A204.1 (cell line): ENCODE measurements around the gene SNORC.

ENCODE experiments used
- FAIRE-seq: peaks from 2 replicates; lab custom pipeline; 2012; peaks lifted over from hg19 to GRCh38; lab: Jason Lieb, UNC

SNORC gene

GRCh38 chr2:232882505-232883115, 12.5 kb downstream of the SNORC start:
- no peak for FAIRE-seq

GRCh38 chr2:232883116-232883721, 13.2 kb downstream of the SNORC start:
- FAIRE-seq = no peak

- no peak for FAIRE-seq
Measured at GRCh38 chr2:232884001-232884421, 13.9 kb downstream of the SNORC start.

- FAIRE-seq = no peak
Measured at GRCh38 chr2:232884549-232885263, 14.6 kb downstream of the SNORC start.

GRCh38 chr2:232885264-232885961, 15.3 kb downstream of the SNORC start:
- no peak for FAIRE-seq

- FAIRE-seq = no peak
Measured at GRCh38 chr2:232886176-232886575, 16.1 kb downstream of the SNORC start.

- FAIRE-seq = no peak
Measured at GRCh38 chr2:232886632-232887031, 16.6 kb downstream of the SNORC start.

- no peak for FAIRE-seq
Measured at GRCh38 chr2:232887171-232887850, 17.2 kb downstream of the SNORC start.

- FAIRE-seq = no peak
Measured at GRCh38 chr2:232888099-232888836, 18.2 kb downstream of the SNORC start.

- FAIRE-seq = no peak
Measured at GRCh38 chr2:232888839-232889529, 18.9 kb downstream of the SNORC start.

- no peak for FAIRE-seq
Measured at GRCh38 chr2:232889876-232890401, 19.9 kb downstream of the SNORC start.

- no peak for FAIRE-seq
Measured at GRCh38 chr2:232890536-232890895, 20.5 kb downstream of the SNORC start.

- FAIRE-seq = no peak
Measured at GRCh38 chr2:232890896-232891601, 21.0 kb downstream of the SNORC start.

GRCh38 chr2:232891621-232892071, 21.6 kb downstream of the SNORC start:
- no peak for FAIRE-seq

- no peak for FAIRE-seq
Measured at GRCh38 chr2:232892221-232892620, 22.2 kb downstream of the SNORC start.

- FAIRE-seq = no peak
Measured at GRCh38 chr2:232892843-232893242, 22.8 kb downstream of the SNORC start.

- FAIRE-seq = no peak
Measured at GRCh38 chr2:232893834-232894233, 23.8 kb downstream of the SNORC start.

GRCh38 chr2:232894251-232894650, 24.2 kb downstream of the SNORC start:
- FAIRE-seq = no peak

- FAIRE-seq = no peak
Measured at GRCh38 chr2:232894746-232895145, 24.7 kb downstream of the SNORC start.

GRCh38 chr2:232896111-232896510, 26.0 kb downstream of the SNORC start:
- no peak for FAIRE-seq
